ENCODE results near the gene CDK2AP2. TPM values are rescaled to one million over a fixed set of nuclear protein-coding genes. Genes with fewer than 3 reads are reported as not detected.

Gene CDK2AP2
- total and polyA plus RNA-seq, 2 donors (not counting 1 experiment from before 2014, with no cell fraction given): 62.7 to 112 TPM

DNA sequence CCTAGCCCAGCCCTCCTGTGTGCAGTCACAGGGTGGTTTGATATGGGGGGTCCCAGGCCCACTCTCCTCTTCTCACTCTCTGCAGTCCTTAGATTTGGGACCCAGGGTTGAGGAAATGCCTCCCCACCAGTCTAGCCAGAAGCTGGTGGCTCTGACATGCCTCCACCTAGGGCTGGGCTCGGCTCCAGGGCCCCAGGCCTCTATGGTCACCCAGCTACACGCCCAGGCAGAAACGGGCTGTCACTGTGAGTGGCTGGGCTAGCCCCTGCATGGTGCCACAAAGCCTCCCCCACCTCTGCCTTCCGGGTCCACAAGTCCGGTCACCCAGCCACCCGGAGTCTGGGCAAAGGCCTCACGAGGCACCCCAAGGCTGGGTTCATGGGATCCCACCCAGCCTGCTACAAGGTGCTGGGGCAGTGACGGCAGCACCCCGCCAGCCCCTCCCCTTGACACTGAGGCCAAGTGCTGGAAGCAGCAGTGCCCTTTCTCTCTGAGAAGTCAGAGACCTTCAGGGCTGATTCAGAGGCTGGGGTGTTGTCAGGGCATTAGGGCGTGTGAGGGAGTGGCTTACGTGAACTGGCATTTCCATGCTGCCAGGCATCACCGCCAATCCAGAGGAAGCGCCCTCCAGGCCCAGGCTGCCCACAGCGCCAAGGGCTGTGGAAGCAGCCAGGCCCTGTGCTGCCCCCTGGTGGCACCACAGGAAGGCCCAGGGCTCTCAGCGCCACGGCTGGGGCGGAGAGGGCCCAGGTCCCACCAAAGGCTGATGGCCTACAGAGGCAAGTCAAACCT lies 2.2 kb downstream of the CDK2AP2 start:
- Histone ChIP-seq H3K27me3 (replicated peaks in 1 of 4; ENCODE audit: control extremely low read depth in 1 of 4, control insufficient read depth in 3 of 4, insufficient read depth in 4 of 4, low read length in 3 of 4) (peaks cover 0 to 6% (median 0%) of the 10 kb centered on the region in 4 experiments), H3K4me3 (ENCODE audit: control extremely low read depth in 1 of 5, extremely low read depth in 1 of 5, insufficient read depth in 1 of 5, low read depth in 2 of 5, low read length in 4 of 5) (peak overlapping the region in 4 of 5 experiments; percentile 40 to 90 (median 87)), H3K4me1 (ENCODE audit: control insufficient read depth in 2 of 2, insufficient read depth in 2 of 2, low read length in 2 of 2) (peaks cover 40 to 50% of the 10 kb centered on the region in 2 donors), H3K27ac (ENCODE audit: low read length in 2 of 2) (peak overlapping the region; percentile 68 to 98), H4K20me1 (ENCODE audit: control insufficient read depth, insufficient read depth, low read length, poor library complexity, severe bottlenecking) (peaks cover 61% of the 10 kb centered on the region), H3K36me3 (replicated peaks in 1 of 2; ENCODE audit: control extremely low read depth in 1 of 2, control insufficient read depth in 1 of 2, extremely low read depth in 1 of 2, insufficient read depth in 2 of 2, low read length in 1 of 2) (peaks cover 0 to 33% of the 10 kb centered on the region in 2 experiments), H2AFZ (ENCODE audit: insufficient read depth, low read depth, low read length, poor library complexity, severe bottlenecking) (peak overlapping the region; percentile 74), H3K9ac (ENCODE audit: low read length) (peak overlapping the region; percentile 89), H3K4me2 (replicated peaks; ENCODE audit: low read depth, low read length, poor library complexity, severe bottlenecking) (peak overlapping the region; percentile 97), H3K79me2 (ENCODE audit: control insufficient read depth, insufficient read depth, low read length) (peaks cover 47% of the 10 kb centered on the region), H3K9me3 (ENCODE audit: control extremely low read depth in 1 of 3, control insufficient read depth in 2 of 3, insufficient read depth in 1 of 3, low read length in 2 of 3) (no peaks in the 10 kb centered on the region)
- Mint-ChIP-seq H3K27ac (peak overlapping the region; percentile 95), H3K4me1 (peaks cover 48% of the 10 kb centered on the region), H3K27me3 (peaks cover 1% of the 10 kb centered on the region), H3K4me3 (peak overlapping the region; percentile 92), H3K9me3 (ENCODE audit: insufficient read depth) (no peaks in the 10 kb centered on the region)
- intact Hi-C loops (cut with micrococcal nuclease): loop anchor here (1.0 to 5.0 kb wide), 8 partner anchors 24 to 264 kb away; partner anchors contain the start of genes ANKRD13D, GRK2, PPP1CA and PTPRCAP
- 14% methylated on average over 16 of the region's 17 CpGs for WGBS (ENCODE audit: insufficient coverage)
- TF ChIP-seq, protein P1, sequence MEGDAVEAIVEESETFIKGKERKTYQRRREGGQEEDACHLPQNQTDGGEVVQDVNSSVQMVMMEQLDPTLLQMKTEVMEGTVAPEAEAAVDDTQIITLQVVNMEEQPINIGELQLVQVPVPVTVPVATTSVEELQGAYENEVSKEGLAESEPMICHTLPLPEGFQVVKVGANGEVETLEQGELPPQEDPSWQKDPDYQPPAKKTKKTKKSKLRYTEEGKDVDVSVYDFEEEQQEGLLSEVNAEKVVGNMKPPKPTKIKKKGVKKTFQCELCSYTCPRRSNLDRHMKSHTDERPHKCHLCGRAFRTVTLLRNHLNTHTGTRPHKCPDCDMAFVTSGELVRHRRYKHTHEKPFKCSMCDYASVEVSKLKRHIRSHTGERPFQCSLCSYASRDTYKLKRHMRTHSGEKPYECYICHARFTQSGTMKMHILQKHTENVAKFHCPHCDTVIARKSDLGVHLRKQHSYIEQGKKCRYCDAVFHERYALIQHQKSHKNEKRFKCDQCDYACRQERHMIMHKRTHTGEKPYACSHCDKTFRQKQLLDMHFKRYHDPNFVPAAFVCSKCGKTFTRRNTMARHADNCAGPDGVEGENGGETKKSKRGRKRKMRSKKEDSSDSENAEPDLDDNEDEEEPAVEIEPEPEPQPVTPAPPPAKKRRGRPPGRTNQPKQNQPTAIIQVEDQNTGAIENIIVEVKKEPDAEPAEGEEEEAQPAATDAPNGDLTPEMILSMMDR (IDR thresholded peaks at IDR 0.05): peak; percentile 93
- TF ChIP-seq EZH2 (IDR thresholded peaks at IDR 0.05; ENCODE audit: borderline replicate concordance, insufficient read depth, low read depth, low read length, poor library complexity, severe bottlenecking): no peak
- ATAC-seq (ENCODE audit: low read depth) (peak; percentile 35), DNase-seq (peak; percentile 93)
- POLR2A ChIA-PET: interaction anchor here (1.0 to 2.1 kb wide), 10 partner anchors 20 to 116 kb away, joined by 4 to 13 read pairs (median 6); partner anchors contain the start of genes AIP, PPP1CA, PTPRCAP and RAD9A
- CTCF ChIA-PET: interaction anchor here (0.6 to 2.8 kb wide), 17 partner anchors 17 to 234 kb away, joined by 3 to 20 read pairs (median 4); partner anchors contain the start of genes PPP1CA, PTPRCAP, RAD9A and TBC1D10C
